HFFc6 (cell line): ENCODE results near the gene SPP1. TPM values are rescaled to one million over a fixed set of nuclear protein-coding genes. Genes with fewer than 3 reads are reported as not detected.
"Not testable (repeated sequence)": the region's sequence is repeated elsewhere in the genome, so short reads cannot be mapped to it uniquely, and the experiment has no call there.

Experiments used
- DNase-seq: peaks from one replicate; pipeline ENCODE4 v3.0.0-alpha.2; 2018
- H3K27ac Mint-ChIP-seq: 2 replicates; pipeline ENCODE4 v1.8.0; 2020; ENCODE audit warnings: mild to moderate bottlenecking, mixed read lengths
- H3K27me3 Mint-ChIP-seq: 2 replicates; pipeline ENCODE4 v1.8.0; 2021; ENCODE audit warnings: mild to moderate bottlenecking, moderate library complexity, mixed read lengths; ENCODE audit not compliant: insufficient read depth
- H3K36me3 Mint-ChIP-seq: 2 replicates; pipeline ENCODE4 v1.8.0; 2021; ENCODE audit warnings: low read depth, mixed read lengths
- H3K4me1 Mint-ChIP-seq: 2 replicates; pipeline ENCODE4 v1.8.0; 2020; ENCODE audit warnings: low read depth, mixed read lengths
- H3K4me3 Mint-ChIP-seq: 2 replicates; pipeline ENCODE4 v1.8.0; 2020; ENCODE audit warnings: mild to moderate bottlenecking, moderate library complexity, mixed read lengths
- H3K9me3 Mint-ChIP-seq: 2 replicates; pipeline ENCODE4 v1.8.0; 2020; ENCODE audit warnings: mild to moderate bottlenecking, mixed read lengths
- total RNA-seq, 6 experiments: library from RNA; stranded (reverse); fragmentation: NEBNext Ultra II Directional; extraction: Animal tissue kit (Norgen Biotek cat#: 25700); gene quantifications; 2 replicates in 1 of 6; 3 replicates in 5 of 6; pipeline ENCODE4 v1.2.3, GENCODE V29; 2021
- TF ChIP-seq, protein P1 (sequence below): fragments of 200-600 bp; sonication (generic); IDR thresholded peaks from 2 replicates; pipeline ENCODE4 v1.5.0; 2021; ENCODE audit warnings: antibody characterized with exemption, mild to moderate bottlenecking

Gene SPP1
- total RNA-seq, 6 experiments from 2014 or later: 5.9 to 10.8 (median 7.1) TPM

- Mint-ChIP-seq H3K36me3 (no peaks in the 10 kb centered on the region), H3K4me1 (peaks cover 5% of the 10 kb centered on the region; the same call in 1 of the 2 replicates), H3K27ac (no peak overlapping the region), H3K27me3 (peaks cover 8% of the 10 kb centered on the region), H3K4me3 (peak overlapping the region; percentile 46), H3K9me3 (peaks cover 8% of the 10 kb centered on the region; the same call in 1 of the 2 replicates)
- TF ChIP-seq, protein P1, sequence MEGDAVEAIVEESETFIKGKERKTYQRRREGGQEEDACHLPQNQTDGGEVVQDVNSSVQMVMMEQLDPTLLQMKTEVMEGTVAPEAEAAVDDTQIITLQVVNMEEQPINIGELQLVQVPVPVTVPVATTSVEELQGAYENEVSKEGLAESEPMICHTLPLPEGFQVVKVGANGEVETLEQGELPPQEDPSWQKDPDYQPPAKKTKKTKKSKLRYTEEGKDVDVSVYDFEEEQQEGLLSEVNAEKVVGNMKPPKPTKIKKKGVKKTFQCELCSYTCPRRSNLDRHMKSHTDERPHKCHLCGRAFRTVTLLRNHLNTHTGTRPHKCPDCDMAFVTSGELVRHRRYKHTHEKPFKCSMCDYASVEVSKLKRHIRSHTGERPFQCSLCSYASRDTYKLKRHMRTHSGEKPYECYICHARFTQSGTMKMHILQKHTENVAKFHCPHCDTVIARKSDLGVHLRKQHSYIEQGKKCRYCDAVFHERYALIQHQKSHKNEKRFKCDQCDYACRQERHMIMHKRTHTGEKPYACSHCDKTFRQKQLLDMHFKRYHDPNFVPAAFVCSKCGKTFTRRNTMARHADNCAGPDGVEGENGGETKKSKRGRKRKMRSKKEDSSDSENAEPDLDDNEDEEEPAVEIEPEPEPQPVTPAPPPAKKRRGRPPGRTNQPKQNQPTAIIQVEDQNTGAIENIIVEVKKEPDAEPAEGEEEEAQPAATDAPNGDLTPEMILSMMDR: no peak
- no peak for DNase-seq
Measured at GRCh38 chr4:87933337-87933736, 42.2 kb upstream of the SPP1 start.

DNA sequence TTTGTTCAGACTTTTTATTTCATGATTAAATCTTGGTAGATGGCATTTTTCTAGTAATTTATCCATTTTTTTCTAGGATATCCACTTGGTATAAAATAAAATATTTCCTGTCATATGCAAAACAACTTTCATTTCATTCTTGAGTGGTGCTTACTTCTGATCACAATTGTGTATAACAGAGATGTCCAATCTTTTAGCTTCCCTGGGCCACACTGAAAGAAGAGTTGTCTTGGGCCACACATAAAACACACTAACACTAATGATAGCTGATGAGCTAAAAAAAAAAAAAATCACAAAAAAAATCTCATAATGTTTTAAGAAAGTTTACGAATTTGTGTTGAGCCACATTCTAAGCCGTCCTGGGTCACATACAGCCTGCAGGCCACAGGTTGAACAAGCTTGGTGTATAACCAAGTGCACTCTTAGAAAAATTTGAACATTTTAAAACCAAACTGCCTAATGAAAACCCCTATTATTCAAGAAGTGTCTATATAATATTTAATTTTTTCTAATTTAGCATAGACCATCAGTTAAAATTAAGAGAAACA is 41.3 kb upstream of the SPP1 start:
- H3K9me3 Mint-ChIP-seq: peaks cover 8% of the 10 kb centered on the region; the same call in 1 of the 2 replicates
- no peak overlapping the region for H3K27ac Mint-ChIP-seq
- peaks cover 5% of the 10 kb centered on the region for H3K27me3 Mint-ChIP-seq
- no peaks in the 10 kb centered on the region for H3K36me3 Mint-ChIP-seq
- no peak for DNase-seq
- H3K4me3 Mint-ChIP-seq: no peak overlapping the region
- peaks cover 5% of the 10 kb centered on the region; the same call in 1 of the 2 replicates for H3K4me1 Mint-ChIP-seq
- TF ChIP-seq, protein P1: no peak

- TF ChIP-seq, protein P1: no peak
- no peak for DNase-seq
- Mint-ChIP-seq H3K27me3 (peaks cover 5% of the 10 kb centered on the region), H3K27ac (no peak overlapping the region), H3K9me3 (peaks cover 8% of the 10 kb centered on the region; the same call in 1 of the 2 replicates), H3K36me3 (no peaks in the 10 kb centered on the region), H3K4me1 (peaks cover 5% of the 10 kb centered on the region; the same call in 1 of the 2 replicates), H3K4me3 (no peak overlapping the region)
Measured at GRCh38 chr4:87934973-87935372, 40.5 kb upstream of the SPP1 start.

DNA sequence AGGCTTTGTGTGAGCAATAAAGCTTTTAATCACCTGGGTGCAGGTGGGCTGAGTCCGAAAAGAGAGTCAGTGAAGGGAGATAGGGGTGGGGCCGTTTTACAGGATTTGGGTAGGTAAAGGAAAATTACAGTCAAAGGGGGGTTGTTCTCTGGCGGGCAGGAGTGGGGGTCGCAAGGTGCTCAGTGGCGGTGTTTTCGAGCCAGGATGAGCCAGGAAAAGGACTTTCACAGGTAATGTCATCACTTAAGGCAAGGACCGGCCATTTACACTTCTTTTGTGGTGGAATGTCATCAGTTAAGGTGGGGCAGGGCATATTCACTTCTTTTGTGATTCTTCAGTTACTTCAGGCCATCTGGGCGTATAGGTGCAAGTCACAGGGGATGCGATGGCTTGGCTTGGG is 39.6 kb upstream of the SPP1 start:
- not testable (repeated sequence) for H3K9me3 Mint-ChIP-seq, H3K36me3 Mint-ChIP-seq, H3K4me3 Mint-ChIP-seq, H3K27me3 Mint-ChIP-seq, DNase-seq, H3K4me1 Mint-ChIP-seq, H3K27ac Mint-ChIP-seq

DNA sequence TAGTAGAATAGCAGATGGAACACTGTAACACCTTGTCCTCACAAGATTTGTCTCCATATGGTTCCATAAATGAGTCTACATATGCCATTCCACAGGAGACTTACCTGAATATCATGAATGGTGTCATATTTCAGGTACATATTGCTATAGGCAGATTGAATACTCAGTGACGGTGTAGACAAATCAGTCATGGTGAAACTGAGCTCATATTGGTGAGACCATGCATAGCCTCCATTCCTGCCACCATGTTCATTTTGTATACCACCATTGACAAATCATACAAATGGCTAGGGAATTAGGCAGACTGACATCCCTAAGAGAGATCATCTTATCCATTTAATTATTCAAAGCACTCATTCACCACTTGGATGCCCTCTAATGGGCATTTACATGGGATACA is 38.0 kb upstream of the SPP1 start:
- Mint-ChIP-seq H3K27ac (no peak overlapping the region), H3K27me3 (peaks cover 11% of the 10 kb centered on the region), H3K4me1 (peaks cover 5% of the 10 kb centered on the region; the same call in 1 of the 2 replicates), H3K4me3 (no peak overlapping the region), H3K36me3 (no peaks in the 10 kb centered on the region), H3K9me3 (no peaks in the 10 kb centered on the region)
- DNase-seq: no peak
- TF ChIP-seq, protein P1: no peak

GRCh38 chr4:87938746-87939145 is 36.8 kb upstream of the SPP1 start:
- DNase-seq: no peak
- TF ChIP-seq, protein P1: no peak
- Mint-ChIP-seq H3K27ac (no peak overlapping the region), H3K36me3 (no peaks in the 10 kb centered on the region), H3K4me1 (no peaks in the 10 kb centered on the region), H3K9me3 (no peaks in the 10 kb centered on the region), H3K27me3 (peaks cover 17% of the 10 kb centered on the region), H3K4me3 (no peak overlapping the region)
